HepG2 (cell line): ENCODE measurements around the gene MYD88. TPM values are rescaled to one million over a fixed set of nuclear protein-coding genes. Genes with fewer than 3 reads are reported as not detected.

Experiments used
- ATF1 ChIP-seq: IDR thresholded peaks from 2 replicates; pipeline ENCODE4 v1.6.1; 2016; ENCODE audit warnings: mild to moderate bottlenecking, control low read depth
- CBX5 ChIP-seq: sonication (generic); formaldehyde crosslinking; IDR thresholded peaks from 2 replicates; pipeline ENCODE4 v1.4.0; 2020; ENCODE audit warnings: missing genetic modification reagents, borderline replicate concordance
- IRX3 ChIP-seq: sonication (generic); formaldehyde crosslinking; IDR thresholded peaks from 2 replicates; pipeline ENCODE4 v1.8.1; 2023; ENCODE audit warnings: mild to moderate bottlenecking, low read depth, missing genetic modification reagents, borderline replicate concordance
- MIXL1 ChIP-seq: IDR thresholded peaks from 2 replicates; pipeline ENCODE4 v1.6.1; 2016
- NFKB2 ChIP-seq: sonication (generic); formaldehyde crosslinking; IDR thresholded peaks from 2 replicates; pipeline ENCODE4 v1.4.0; 2020; ENCODE audit warnings: missing genetic modification reagents, borderline replicate concordance
- THAP11 ChIP-seq: IDR thresholded peaks from 2 replicates; pipeline ENCODE4 v1.6.1; 2016; ENCODE audit warnings: missing biosample characterization, missing genetic modification reagents
- ZNF431 ChIP-seq: sonication (generic); formaldehyde crosslinking; IDR thresholded peaks from 2 replicates; pipeline ENCODE4 v1.9.0; 2022; ENCODE audit warnings: missing genetic modification reagents, low read depth, mild to moderate bottlenecking, borderline replicate concordance
- ZNF589 ChIP-seq: sonication (generic); formaldehyde crosslinking; conservative IDR thresholded peaks from 2 replicates; pipeline ENCODE4 v1.8.0; 2022; ENCODE audit warnings: mild to moderate bottlenecking, moderate library complexity, missing genetic modification reagents
- ZNF883 ChIP-seq: sonication (generic); formaldehyde crosslinking; IDR thresholded peaks from 2 replicates; pipeline ENCODE4 v1.5.1; 2020; ENCODE audit warnings: mild to moderate bottlenecking, missing genetic modification reagents; ENCODE audit errors: not compliant biosample characterization
- polyA plus RNA-seq, 8 experiments: library from polyadenylated mRNA; depleted of rRNA in 3 of 8; stranded (reverse) in 7 of 8; unstranded in 1 of 8; fragments of >200 nt; fragmentation: Illumina TruSeq in 4 of 8; extraction: Trizol in 4 of 8; gene quantifications; 2 replicates each; pipeline versions ENCODE4 v1.2.1 to v1.2.3, GENCODE V29; 2011 to 2016; ENCODE audit warnings: low read depth in 4 of 8, missing spikeins in 1 of 8, mixed read lengths in 1 of 8; ENCODE audit not compliant: insufficient read depth in 1 of 8
- total RNA-seq, 5 experiments: library from RNA; depleted of rRNA; stranded (reverse); fragments of >200 nt; fragmentation: Illumina TruSeq; extraction: Trizol; gene quantifications; 2 replicates each; pipeline ENCODE4 v1.2.3, GENCODE V29; 2016; ENCODE audit warnings: low read depth in 1 of 5
- TF ChIP-seq, protein P1 (sequence below): sonication (generic); formaldehyde crosslinking; IDR thresholded peaks from one replicate; pipeline ENCODE4 v1.5.1; 2020; ENCODE audit warnings: mild to moderate bottlenecking, missing genetic modification reagents; ENCODE audit errors: not compliant biosample characterization
- TF ChIP-seq, protein P2 (sequence below): sonication (generic); formaldehyde crosslinking; IDR thresholded peaks from 2 replicates; pipeline ENCODE4 v1.8.0; 2022; ENCODE audit warnings: mild to moderate bottlenecking, missing genetic modification reagents, moderate library complexity

MYD88 gene
- total and polyA plus RNA-seq, 2 of the 13 experiments (the other 11 are each of a cell fraction or from before 2014, with no cell fraction given), result 7.6 to 32.7 TPM

DNA sequence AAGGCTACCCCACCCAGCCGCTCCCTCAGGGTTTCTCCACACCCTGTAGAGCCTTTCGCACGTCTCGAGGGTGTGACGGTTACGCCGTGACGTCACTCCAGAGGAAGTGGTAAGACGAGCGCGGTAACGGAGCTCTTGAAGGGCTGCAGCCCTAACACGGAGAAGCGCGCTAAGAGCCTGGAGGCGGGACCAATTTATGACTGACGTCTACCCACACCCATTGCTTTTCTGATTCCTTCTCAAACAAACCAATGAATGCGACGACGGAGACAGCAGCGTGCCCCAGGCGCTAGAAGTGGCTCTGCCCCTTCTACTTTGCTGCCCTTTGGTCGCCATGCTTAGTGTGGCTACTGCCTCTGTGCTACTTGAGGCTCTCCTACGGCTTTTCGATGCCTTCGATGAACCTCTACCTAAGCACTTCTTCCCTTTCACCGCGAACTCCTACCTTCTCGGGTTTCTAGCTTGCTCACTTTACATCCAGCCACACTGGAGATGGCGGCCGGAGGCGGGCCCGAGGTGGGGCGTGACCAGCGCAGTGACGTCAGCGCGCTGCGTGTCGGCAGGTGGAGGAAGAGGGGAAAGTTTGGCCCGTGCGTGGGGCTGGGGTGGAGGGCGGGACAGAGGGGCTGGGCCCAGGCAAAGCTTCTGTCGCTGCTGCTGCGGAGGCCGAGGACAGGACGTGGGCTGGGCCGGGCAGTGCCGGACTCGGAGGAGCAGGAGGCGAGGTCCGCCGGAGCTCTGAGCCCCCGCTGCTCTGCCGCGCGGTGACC, 26.7 kb downstream of the MYD88 start, which contains the start of gene OXSR1 (continued):
- TF ChIP-seq CBX5 (CRISPR knock-in tag), result no peak
- TF ChIP-seq ZNF883 (CRISPR knock-in tag), result peak; percentile 21
- TF ChIP-seq THAP11 (CRISPR knock-in tag), result peak; percentile 86
- TF ChIP-seq, protein P1, sequence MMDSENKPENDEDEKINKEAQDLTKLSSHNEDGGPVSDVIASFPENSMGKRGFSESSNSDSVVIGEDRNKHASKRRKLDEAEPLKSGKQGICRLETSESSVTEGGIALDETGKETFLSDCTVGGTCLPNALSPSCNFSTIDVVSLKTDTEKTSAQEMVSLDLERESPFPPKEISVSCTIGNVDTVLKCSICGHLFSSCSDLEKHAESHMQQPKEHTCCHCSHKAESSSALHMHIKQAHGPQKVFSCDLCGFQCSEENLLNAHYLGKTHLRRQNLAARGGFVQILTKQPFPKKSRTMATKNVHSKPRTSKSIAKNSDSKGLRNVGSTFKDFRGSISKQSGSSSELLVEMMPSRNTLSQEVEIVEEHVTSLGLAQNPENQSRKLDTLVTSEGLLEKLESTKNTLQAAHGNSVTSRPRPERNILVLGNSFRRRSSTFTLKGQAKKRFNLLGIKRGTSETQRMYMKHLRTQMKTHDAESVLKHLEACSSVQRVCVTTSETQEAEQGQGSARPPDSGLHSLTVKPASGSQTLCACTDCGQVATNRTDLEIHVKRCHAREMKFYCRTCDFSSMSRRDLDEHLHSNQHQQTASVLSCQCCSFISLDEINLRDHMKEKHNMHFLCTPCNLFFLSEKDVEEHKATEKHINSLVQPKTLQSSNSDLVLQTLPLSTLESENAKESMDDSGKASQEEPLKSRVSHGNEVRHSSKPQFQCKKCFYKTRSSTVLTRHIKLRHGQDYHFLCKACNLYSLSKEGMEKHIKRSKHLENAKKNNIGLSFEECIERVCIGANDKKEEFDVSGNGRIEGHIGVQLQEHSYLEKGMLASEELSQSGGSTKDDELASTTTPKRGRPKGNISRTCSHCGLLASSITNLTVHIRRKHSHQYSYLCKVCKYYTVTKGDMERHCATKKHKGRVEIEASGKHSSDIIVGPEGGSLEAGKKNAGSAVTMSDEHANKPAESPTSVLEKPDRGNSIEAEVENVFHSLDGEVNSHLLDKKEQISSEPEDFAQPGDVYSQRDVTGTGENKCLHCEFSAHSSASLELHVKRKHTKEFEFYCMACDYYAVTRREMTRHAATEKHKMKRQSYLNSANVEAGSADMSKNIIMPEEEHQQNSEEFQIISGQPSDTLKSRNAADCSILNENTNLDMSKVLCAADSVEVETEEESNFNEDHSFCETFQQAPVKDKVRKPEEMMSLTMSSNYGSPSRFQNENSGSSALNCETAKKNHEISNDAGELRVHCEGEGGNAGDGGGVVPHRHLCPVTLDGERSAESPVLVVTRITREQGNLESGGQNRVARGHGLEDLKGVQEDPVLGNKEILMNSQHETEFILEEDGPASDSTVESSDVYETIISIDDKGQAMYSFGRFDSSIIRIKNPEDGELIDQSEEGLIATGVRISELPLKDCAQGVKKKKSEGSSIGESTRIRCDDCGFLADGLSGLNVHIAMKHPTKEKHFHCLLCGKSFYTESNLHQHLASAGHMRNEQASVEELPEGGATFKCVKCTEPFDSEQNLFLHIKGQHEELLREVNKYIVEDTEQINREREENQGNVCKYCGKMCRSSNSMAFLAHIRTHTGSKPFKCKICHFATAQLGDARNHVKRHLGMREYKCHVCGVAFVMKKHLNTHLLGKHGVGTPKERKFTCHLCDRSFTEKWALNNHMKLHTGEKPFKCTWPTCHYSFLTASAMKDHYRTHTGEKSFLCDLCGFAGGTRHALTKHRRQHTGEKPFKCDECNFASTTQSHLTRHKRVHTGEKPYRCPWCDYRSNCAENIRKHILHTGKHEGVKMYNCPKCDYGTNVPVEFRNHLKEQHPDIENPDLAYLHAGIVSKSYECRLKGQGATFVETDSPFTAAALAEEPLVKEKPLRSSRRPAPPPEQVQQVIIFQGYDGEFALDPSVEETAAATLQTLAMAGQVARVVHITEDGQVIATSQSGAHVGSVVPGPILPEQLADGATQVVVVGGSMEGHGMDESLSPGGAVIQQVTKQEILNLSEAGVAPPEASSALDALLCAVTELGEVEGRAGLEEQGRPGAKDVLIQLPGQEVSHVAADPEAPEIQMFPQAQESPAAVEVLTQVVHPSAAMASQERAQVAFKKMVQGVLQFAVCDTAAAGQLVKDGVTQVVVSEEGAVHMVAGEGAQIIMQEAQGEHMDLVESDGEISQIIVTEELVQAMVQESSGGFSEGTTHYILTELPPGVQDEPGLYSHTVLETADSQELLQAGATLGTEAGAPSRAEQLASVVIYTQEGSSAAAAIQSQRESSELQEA (CRISPR knock-in tag), result peak; percentile 69
- no peak for TF ChIP-seq ZNF589
- peak; percentile 79; the same call in 1 of the 2 replicates for TF ChIP-seq ZNF431 (CRISPR knock-in tag)
- peak; percentile 47; the same call in 1 of the 2 replicates for TF ChIP-seq MIXL1
- TF ChIP-seq ATF1, result peak; percentile 98
- TF ChIP-seq IRX3 (CRISPR knock-in tag), result peak; percentile 18; the same call in 1 of the 2 replicates
- peak; percentile 73; the same call in 1 of the 2 replicates for TF ChIP-seq NFKB2 (CRISPR knock-in tag)
- TF ChIP-seq, protein P2, sequence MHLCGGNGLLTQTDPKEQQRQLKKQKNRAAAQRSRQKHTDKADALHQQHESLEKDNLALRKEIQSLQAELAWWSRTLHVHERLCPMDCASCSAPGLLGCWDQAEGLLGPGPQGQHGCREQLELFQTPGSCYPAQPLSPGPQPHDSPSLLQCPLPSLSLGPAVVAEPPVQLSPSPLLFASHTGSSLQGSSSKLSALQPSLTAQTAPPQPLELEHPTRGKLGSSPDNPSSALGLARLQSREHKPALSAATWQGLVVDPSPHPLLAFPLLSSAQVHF (CRISPR knock-in tag), result no peak
